HepG2 (cell line): ENCODE results near the gene C9orf43. TPM values are rescaled to one million over a fixed set of nuclear protein-coding genes. Genes with fewer than 3 reads are reported as not detected.

Experiments
- ASH2L ChIP-seq: fragments of 300-600, 200-600 bp; sonication (generic); IDR thresholded peaks from 2 replicates; pipeline ENCODE4 v1.7.0; 2017; ENCODE audit warnings: low read depth, mild to moderate bottlenecking, moderate library complexity, mixed read lengths, low read length; ENCODE audit not compliant: insufficient read length
- GFI1 ChIP-seq: sonication (generic); formaldehyde crosslinking; IDR thresholded peaks from 2 replicates; pipeline ENCODE4 v1.5.0; 2020; ENCODE audit warnings: missing genetic modification reagents, mild to moderate bottlenecking, borderline replicate concordance
- KDM2A ChIP-seq: sonication (generic); formaldehyde crosslinking; IDR thresholded peaks from 2 replicates; pipeline ENCODE4 v1.4.0; 2020; ENCODE audit warnings: low read depth, missing genetic modification reagents, borderline replicate concordance
- KLF16 ChIP-seq, 2 experiments: sonication (generic) in 1 of 2; formaldehyde crosslinking in 1 of 2; IDR thresholded peaks; 2 replicates each; pipeline versions ENCODE4 v1.6.1 to v1.8.0; 2016 to 2023; ENCODE audit warnings: missing genetic modification reagents in 2 of 2, missing compliant biosample characterization in 1 of 2
- MIXL1 ChIP-seq: IDR thresholded peaks from 2 replicates; pipeline ENCODE4 v1.6.1; 2016
- PPARG ChIP-seq: conservative IDR thresholded peaks from 2 replicates; pipeline ENCODE4 v1.6.1; 2016; ENCODE audit warnings: missing biosample characterization, missing genetic modification reagents
- RARA ChIP-seq: IDR thresholded peaks from 2 replicates; pipeline ENCODE4 v1.6.1; 2016; ENCODE audit warnings: missing genetic modification reagents, missing compliant biosample characterization
- SALL1 ChIP-seq: sonication (generic); formaldehyde crosslinking; IDR thresholded peaks from 2 replicates; pipeline ENCODE4 v1.8.0; 2022; ENCODE audit warnings: mild to moderate bottlenecking, missing genetic modification reagents
- SRF ChIP-seq: IDR thresholded peaks from 2 replicates; pipeline ENCODE4 v1.6.1; 2011; ENCODE audit warnings: mild to moderate bottlenecking, low read depth, low read length, moderate library complexity
- SSRP1 ChIP-seq: IDR thresholded peaks from 2 replicates; pipeline ENCODE4 v1.6.1; 2016; ENCODE audit warnings: control low read depth
- ZBTB21 ChIP-seq: sonication (generic); formaldehyde crosslinking; IDR thresholded peaks from 2 replicates; pipeline ENCODE4 v1.4.0; 2020; ENCODE audit warnings: missing genetic modification reagents
- ZFP90 ChIP-seq: sonication (generic); formaldehyde crosslinking; IDR thresholded peaks from 2 replicates; pipeline ENCODE4 v1.8.0; 2022; ENCODE audit warnings: missing genetic modification reagents, mild to moderate bottlenecking, inconsistent platforms, borderline replicate concordance
- ZMYM4 ChIP-seq: sonication (generic); formaldehyde crosslinking; IDR thresholded peaks from 2 replicates; pipeline ENCODE4 v1.8.1; 2023; ENCODE audit warnings: mild to moderate bottlenecking, missing genetic modification reagents
- ZNF124 ChIP-seq: sonication (generic); formaldehyde crosslinking; IDR thresholded peaks from 2 replicates; pipeline ENCODE4 v1.4.0; 2020; ENCODE audit warnings: missing genetic modification reagents
- ZNF143 ChIP-seq: sonication (generic); formaldehyde crosslinking; IDR thresholded peaks from 2 replicates; pipeline ENCODE4 v1.4.0; 2020; ENCODE audit warnings: missing genetic modification reagents
- ZNF335 ChIP-seq: sonication (generic); formaldehyde crosslinking; IDR thresholded peaks from 2 replicates; pipeline ENCODE4 v1.4.0; 2020; ENCODE audit warnings: missing genetic modification reagents
- ZNF350 ChIP-seq: sonication (generic); formaldehyde crosslinking; IDR thresholded peaks from 2 replicates; pipeline ENCODE4 v1.4.0; 2020; ENCODE audit warnings: mild to moderate bottlenecking, low read depth, missing genetic modification reagents, borderline replicate concordance
- ZNF678 ChIP-seq: sonication (generic); formaldehyde crosslinking; IDR thresholded peaks from 2 replicates; pipeline ENCODE4 v1.4.0; 2020; ENCODE audit warnings: mild to moderate bottlenecking, missing genetic modification reagents
- ZNF792 ChIP-seq: IDR thresholded peaks from 2 replicates; pipeline ENCODE4 v1.6.1; 2016
- ZNF816 ChIP-seq: sonication (generic); formaldehyde crosslinking; IDR thresholded peaks from 2 replicates; pipeline ENCODE4 v1.8.0; 2022; ENCODE audit warnings: missing genetic modification reagents, mild to moderate bottlenecking, borderline replicate concordance
- polyA plus RNA-seq, 8 experiments: library from polyadenylated mRNA; depleted of rRNA in 3 of 8; stranded (reverse) in 7 of 8; unstranded in 1 of 8; fragments of >200 nt; fragmentation: Illumina TruSeq in 4 of 8; extraction: Trizol in 4 of 8; gene quantifications; 2 replicates each; pipeline versions ENCODE4 v1.2.1 to v1.2.3, GENCODE V29; 2011 to 2016; ENCODE audit warnings: low read depth in 4 of 8, missing spikeins in 1 of 8, mixed read lengths in 1 of 8; ENCODE audit not compliant: insufficient read depth in 1 of 8
- total RNA-seq, 5 experiments: library from RNA; depleted of rRNA; stranded (reverse); fragments of >200 nt; fragmentation: Illumina TruSeq; extraction: Trizol; gene quantifications; 2 replicates each; pipeline ENCODE4 v1.2.3, GENCODE V29; 2016; ENCODE audit warnings: low read depth in 1 of 5
- TF ChIP-seq, protein P1 (sequence below): sonication (generic); formaldehyde crosslinking; conservative IDR thresholded peaks from 2 replicates; pipeline ENCODE4 v1.4.0; 2020; ENCODE audit warnings: missing genetic modification reagents
- TF ChIP-seq, protein P2 (sequence below): sonication (generic); IDR thresholded peaks from 2 replicates; pipeline ENCODE4 v1.6.1; 2016; ENCODE audit warnings: low read depth, borderline replicate concordance
- TF ChIP-seq, protein P3 (sequence below): sonication (generic); formaldehyde crosslinking; IDR thresholded peaks from 2 replicates; pipeline ENCODE4 v1.4.0; 2020; ENCODE audit warnings: missing genetic modification reagents
- TF ChIP-seq, protein P4 (sequence below): sonication (generic); formaldehyde crosslinking; IDR thresholded peaks from 2 replicates; pipeline ENCODE4 v1.5.0; 2020; ENCODE audit warnings: missing genetic modification reagents

C9orf43 gene
- total and polyA plus RNA-seq, 2 of the 13 experiments (the other 11 are each of a cell fraction or from before 2014, with no cell fraction given): 0.24 to 0.31 TPM

DNA sequence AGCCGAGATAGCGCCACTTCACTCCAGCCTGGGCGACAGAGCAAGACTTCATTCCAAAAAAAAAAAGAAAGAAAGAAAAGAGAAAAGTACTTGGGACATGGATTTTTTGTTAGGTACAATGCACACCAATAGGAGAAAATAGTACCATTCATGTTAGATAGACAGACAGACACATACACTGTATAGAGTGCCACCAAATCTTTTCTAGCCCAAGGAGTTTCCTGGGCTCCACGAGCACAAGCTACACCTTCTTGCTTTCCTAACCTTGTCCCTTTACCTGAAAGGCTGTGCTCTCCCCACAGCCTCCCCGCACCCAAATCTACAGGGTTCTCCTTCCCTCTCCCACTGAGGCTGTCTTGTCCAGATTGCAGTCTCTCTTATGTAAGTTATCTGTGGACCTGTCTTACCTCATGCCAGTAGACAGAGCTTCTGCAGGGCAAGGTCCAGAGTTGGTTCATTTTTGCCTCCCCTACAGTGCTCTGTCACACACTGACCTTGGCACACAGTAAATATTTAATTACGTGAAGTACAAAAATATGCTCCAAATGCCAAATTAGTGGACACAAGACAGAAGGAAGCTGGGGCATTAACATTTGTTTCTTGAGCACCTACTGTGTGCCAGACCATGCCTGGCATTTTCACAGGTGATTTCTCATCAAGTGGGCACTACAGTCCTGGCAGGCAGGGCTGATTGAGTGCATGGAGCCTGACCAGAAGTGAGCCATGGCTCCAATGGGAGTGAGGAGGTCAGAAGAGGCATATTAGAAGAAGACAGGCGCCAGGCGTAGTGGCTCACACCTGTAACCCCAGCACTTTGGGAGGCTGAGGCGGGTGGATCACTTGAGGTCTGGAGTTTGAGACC lies 15.3 kb upstream of the C9orf43 start (continued):
- peak; percentile 69; the same call in 1 of the 2 replicates for TF ChIP-seq ZBTB21 (CRISPR knock-in tag)
- TF ChIP-seq, protein P1, sequence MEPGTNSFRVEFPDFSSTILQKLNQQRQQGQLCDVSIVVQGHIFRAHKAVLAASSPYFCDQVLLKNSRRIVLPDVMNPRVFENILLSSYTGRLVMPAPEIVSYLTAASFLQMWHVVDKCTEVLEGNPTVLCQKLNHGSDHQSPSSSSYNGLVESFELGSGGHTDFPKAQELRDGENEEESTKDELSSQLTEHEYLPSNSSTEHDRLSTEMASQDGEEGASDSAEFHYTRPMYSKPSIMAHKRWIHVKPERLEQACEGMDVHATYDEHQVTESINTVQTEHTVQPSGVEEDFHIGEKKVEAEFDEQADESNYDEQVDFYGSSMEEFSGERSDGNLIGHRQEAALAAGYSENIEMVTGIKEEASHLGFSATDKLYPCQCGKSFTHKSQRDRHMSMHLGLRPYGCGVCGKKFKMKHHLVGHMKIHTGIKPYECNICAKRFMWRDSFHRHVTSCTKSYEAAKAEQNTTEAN (CRISPR knock-in tag): 0 out of 2 replicates have a peak, but pooled peaks have one; percentile 67
- TF ChIP-seq SRF: no peak
- peak; percentile 71 for TF ChIP-seq ZMYM4 (CRISPR knock-in tag)
- no peak for TF ChIP-seq ZNF335
- peak; percentile 95 for TF ChIP-seq RARA (CRISPR knock-in tag)
- peak in 1 of 2 experiments; percentile 51; a peak in 1 of 4 replicates for TF ChIP-seq KLF16 (CRISPR knock-in tag; IDR thresholded peaks at IDR 0.05)
- TF ChIP-seq ZNF792 (CRISPR knock-in tag): peak; percentile 47; the same call in 1 of the 2 replicates
- TF ChIP-seq PPARG: peak; percentile 96
- TF ChIP-seq ZFP90: 0 out of 2 replicates have a peak, but pooled peaks have one; percentile 44
- TF ChIP-seq SALL1: peak; percentile 96
- TF ChIP-seq ZNF350 (CRISPR knock-in tag): peak; percentile 58; the same call in 1 of the 2 replicates
- TF ChIP-seq ZNF124 (CRISPR knock-in tag): 0 out of 2 replicates have a peak, but pooled peaks have one; percentile 48
- peak; percentile 94 for TF ChIP-seq MIXL1 (CRISPR knock-in tag)
- TF ChIP-seq ZNF143: peak; percentile 15; the same call in 1 of the 2 replicates
- peak; percentile 61; the same call in 1 of the 2 replicates for TF ChIP-seq KDM2A
- TF ChIP-seq, protein P2, sequence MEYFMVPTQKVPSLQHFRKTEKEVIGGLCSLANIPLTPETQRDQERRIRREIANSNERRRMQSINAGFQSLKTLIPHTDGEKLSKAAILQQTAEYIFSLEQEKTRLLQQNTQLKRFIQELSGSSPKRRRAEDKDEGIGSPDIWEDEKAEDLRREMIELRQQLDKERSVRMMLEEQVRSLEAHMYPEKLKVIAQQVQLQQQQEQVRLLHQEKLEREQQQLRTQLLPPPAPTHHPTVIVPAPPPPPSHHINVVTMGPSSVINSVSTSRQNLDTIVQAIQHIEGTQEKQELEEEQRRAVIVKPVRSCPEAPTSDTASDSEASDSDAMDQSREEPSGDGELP: peak; percentile 44; the same call in 1 of the 2 replicates
- no peak for TF ChIP-seq ZNF678
- TF ChIP-seq, protein P3, sequence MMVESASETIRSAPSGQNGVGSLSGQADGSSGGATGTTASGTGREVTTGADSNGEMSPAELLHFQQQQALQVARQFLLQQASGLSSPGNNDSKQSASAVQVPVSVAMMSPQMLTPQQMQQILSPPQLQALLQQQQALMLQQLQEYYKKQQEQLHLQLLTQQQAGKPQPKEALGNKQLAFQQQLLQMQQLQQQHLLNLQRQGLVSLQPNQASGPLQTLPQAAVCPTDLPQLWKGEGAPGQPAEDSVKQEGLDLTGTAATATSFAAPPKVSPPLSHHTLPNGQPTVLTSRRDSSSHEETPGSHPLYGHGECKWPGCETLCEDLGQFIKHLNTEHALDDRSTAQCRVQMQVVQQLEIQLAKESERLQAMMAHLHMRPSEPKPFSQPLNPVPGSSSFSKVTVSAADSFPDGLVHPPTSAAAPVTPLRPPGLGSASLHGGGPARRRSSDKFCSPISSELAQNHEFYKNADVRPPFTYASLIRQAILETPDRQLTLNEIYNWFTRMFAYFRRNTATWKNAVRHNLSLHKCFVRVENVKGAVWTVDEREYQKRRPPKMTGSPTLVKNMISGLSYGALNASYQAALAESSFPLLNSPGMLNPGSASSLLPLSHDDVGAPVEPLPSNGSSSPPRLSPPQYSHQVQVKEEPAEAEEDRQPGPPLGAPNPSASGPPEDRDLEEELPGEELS (CRISPR knock-in tag): peak; percentile 84
- TF ChIP-seq ASH2L: peak; percentile 33
- 0 out of 2 replicates have a peak, but pooled peaks have one; percentile 53 for TF ChIP-seq SSRP1 (CRISPR knock-in tag)
- TF ChIP-seq, protein P4, sequence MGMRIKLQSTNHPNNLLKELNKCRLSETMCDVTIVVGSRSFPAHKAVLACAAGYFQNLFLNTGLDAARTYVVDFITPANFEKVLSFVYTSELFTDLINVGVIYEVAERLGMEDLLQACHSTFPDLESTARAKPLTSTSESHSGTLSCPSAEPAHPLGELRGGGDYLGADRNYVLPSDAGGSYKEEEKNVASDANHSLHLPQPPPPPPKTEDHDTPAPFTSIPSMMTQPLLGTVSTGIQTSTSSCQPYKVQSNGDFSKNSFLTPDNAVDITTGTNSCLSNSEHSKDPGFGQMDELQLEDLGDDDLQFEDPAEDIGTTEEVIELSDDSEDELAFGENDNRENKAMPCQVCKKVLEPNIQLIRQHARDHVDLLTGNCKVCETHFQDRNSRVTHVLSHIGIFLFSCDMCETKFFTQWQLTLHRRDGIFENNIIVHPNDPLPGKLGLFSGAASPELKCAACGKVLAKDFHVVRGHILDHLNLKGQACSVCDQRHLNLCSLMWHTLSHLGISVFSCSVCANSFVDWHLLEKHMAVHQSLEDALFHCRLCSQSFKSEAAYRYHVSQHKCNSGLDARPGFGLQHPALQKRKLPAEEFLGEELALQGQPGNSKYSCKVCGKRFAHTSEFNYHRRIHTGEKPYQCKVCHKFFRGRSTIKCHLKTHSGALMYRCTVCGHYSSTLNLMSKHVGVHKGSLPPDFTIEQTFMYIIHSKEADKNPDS: peak; percentile 69; the same call in 1 of the 2 replicates
- peak; percentile 74; the same call in 1 of the 2 replicates for TF ChIP-seq GFI1 (CRISPR knock-in tag)
- 0 out of 2 replicates have a peak, but pooled peaks have one; percentile 23 for TF ChIP-seq ZNF816 (CRISPR knock-in tag)
